Fibroblast of lung (primary cell): ENCODE measurements around the gene ARHGAP18. TPM values are rescaled to one million over a fixed set of nuclear protein-coding genes. Genes with fewer than 3 reads are reported as not detected.

Experiments used
- DNase-seq, 2 donors: peaks; one replicate each; pipeline versions ENCODE4 v3.0.0 to v3.0.0-alpha.2; 2010; ENCODE audit warnings: low read depth in 2 of 2
- H2AFZ ChIP-seq: 2 replicates; pipeline ENCODE4 v1.5.1; 2012; ENCODE audit warnings: low read length, control low read depth, inconsistent platforms
- H3K27ac ChIP-seq: 2 replicates; pipeline ENCODE4 v1.5.1; 2011; ENCODE audit warnings: low read length, control low read depth; ENCODE audit not compliant: insufficient read depth
- H3K27me3 ChIP-seq: 2 replicates; pipeline ENCODE4 v1.5.1; 2011; ENCODE audit warnings: mild to moderate bottlenecking, low read length; ENCODE audit not compliant: control insufficient read depth, insufficient read depth
- H3K36me3 ChIP-seq: 2 replicates; pipeline ENCODE4 v1.5.1; 2011; ENCODE audit warnings: low read length; ENCODE audit not compliant: control insufficient read depth, insufficient read depth
- H3K4me1 ChIP-seq: 2 replicates; pipeline ENCODE4 v1.5.1; 2011; ENCODE audit warnings: low read length; ENCODE audit not compliant: control insufficient read depth, insufficient read depth; ENCODE audit errors: extremely low read depth
- H3K4me2 ChIP-seq: 2 replicates; pipeline ENCODE4 v1.5.1; 2011; ENCODE audit warnings: low read length, control low read depth; ENCODE audit not compliant: insufficient read depth; ENCODE audit errors: extremely low read depth
- H3K4me3 ChIP-seq, 4 experiments: fragments of 200-600 bp in 1 of 4; sonication (generic) in 1 of 4; replicated peaks in 1 of 4; 2 replicates each; pipeline ENCODE4 v1.5.1; 2011 to 2016; ENCODE audit warnings: low read length in 4 of 4, low read depth in 3 of 4, mild to moderate bottlenecking in 3 of 4, control low read depth in 2 of 4, inconsistent platforms in 1 of 4, mixed read lengths in 1 of 4; ENCODE audit not compliant: insufficient read depth in 1 of 4; ENCODE audit errors: control extremely low read depth in 1 of 4
- H3K79me2 ChIP-seq: 2 replicates; pipeline ENCODE4 v1.5.1; 2012; ENCODE audit warnings: mild to moderate bottlenecking, low read length, inconsistent platforms; ENCODE audit not compliant: control insufficient read depth, insufficient read depth
- H3K9ac ChIP-seq: 2 replicates; pipeline ENCODE4 v1.5.1; 2011; ENCODE audit warnings: mild to moderate bottlenecking, low read length, control low read depth; ENCODE audit not compliant: insufficient read depth
- H3K9me3 ChIP-seq: 2 replicates; pipeline ENCODE4 v1.5.1; 2012; ENCODE audit warnings: low read depth, low read length; ENCODE audit not compliant: control insufficient read depth, insufficient read depth
- H4K20me1 ChIP-seq: 2 replicates; pipeline ENCODE4 v1.5.1; 2011; ENCODE audit warnings: low read length; ENCODE audit not compliant: control insufficient read depth, insufficient read depth; ENCODE audit errors: extremely low read depth
- EZH2 ChIP-seq: IDR thresholded peaks from 2 replicates; pipeline ENCODE4 v1.5.1; 2012; ENCODE audit warnings: low read length, control low read depth, mild to moderate bottlenecking; ENCODE audit errors: missing control alignments
- polyA plus RNA-seq, 2 donors: library from polyadenylated mRNA; depleted of rRNA in 1 of 2; stranded (reverse) in 1 of 2; unstranded in 1 of 2; fragments of >200 nt; gene quantifications; 2 replicates each; pipeline ENCODE4 v1.2.1, GENCODE V29; 2011 to 2012; ENCODE audit warnings: missing spikeins in 1 of 2
- total RNA-seq: library from RNA; depleted of rRNA; stranded (reverse); fragments of >200 nt; gene quantifications from 2 replicates; pipeline ENCODE4 v1.2.1, GENCODE V29; 2014
- TF ChIP-seq, protein P1 (sequence below), 2 donors: IDR thresholded peaks in 1 of 2; conservative IDR thresholded peaks in 1 of 2; 1 replicate in 1 of 2; 2 replicates in 1 of 2; pipeline ENCODE4 v1.5.1; 2011 to 2012; ENCODE audit warnings: low read length in 2 of 2, control low read depth in 1 of 2, inconsistent platforms in 1 of 2, low read depth in 1 of 2, mild to moderate bottlenecking in 1 of 2

The ARHGAP18 gene
- total and polyA plus RNA-seq, 2 donors (not counting 1 experiment from before 2014, with no cell fraction given): 18.6 to 38.3 TPM

DNA sequence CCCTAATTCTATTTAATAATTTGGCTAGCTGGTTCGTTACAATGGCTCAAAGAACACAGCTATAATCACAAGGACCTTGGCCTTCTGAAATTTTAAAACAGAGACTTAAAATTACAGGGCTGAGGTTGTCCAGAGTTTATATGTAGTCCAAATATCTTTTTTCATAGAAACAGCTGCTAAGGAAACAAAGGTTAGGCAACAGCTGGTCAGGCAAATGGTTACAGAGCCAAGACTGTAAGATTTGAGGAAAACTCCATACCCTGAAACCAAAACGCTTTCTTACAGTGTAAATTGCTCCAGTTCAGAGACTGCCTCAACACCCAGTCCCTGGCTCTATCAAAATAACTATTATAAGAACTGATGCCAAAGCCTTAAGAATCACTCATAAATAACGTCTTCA is 9.7 kb upstream of the ARHGAP18 start:
- Histone ChIP-seq H3K27ac (no peak overlapping the region), H3K27me3 (no peaks in the 10 kb centered on the region), H3K9me3 (no peaks in the 10 kb centered on the region), H3K79me2 (no peaks in the 10 kb centered on the region), H3K4me1 (no peaks in the 10 kb centered on the region), H2AFZ (peak overlapping the region; percentile 59), H3K4me3 (no peak overlapping the region), H3K4me2 (no peak overlapping the region), H3K9ac (no peak overlapping the region), H4K20me1 (no peaks in the 10 kb centered on the region), H3K36me3 (no peaks in the 10 kb centered on the region)
- DNase-seq: peak in 1 of 2 donors; percentile 73
- TF ChIP-seq EZH2: no peak
- TF ChIP-seq, protein P1, sequence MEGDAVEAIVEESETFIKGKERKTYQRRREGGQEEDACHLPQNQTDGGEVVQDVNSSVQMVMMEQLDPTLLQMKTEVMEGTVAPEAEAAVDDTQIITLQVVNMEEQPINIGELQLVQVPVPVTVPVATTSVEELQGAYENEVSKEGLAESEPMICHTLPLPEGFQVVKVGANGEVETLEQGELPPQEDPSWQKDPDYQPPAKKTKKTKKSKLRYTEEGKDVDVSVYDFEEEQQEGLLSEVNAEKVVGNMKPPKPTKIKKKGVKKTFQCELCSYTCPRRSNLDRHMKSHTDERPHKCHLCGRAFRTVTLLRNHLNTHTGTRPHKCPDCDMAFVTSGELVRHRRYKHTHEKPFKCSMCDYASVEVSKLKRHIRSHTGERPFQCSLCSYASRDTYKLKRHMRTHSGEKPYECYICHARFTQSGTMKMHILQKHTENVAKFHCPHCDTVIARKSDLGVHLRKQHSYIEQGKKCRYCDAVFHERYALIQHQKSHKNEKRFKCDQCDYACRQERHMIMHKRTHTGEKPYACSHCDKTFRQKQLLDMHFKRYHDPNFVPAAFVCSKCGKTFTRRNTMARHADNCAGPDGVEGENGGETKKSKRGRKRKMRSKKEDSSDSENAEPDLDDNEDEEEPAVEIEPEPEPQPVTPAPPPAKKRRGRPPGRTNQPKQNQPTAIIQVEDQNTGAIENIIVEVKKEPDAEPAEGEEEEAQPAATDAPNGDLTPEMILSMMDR (conservative IDR thresholded peaks at IDR 0.05 in 1 of 2, IDR thresholded peaks at IDR 0.05 in 1 of 2; ENCODE audit: low read depth in 1 of 2, low read length in 2 of 2): no peak

DNA sequence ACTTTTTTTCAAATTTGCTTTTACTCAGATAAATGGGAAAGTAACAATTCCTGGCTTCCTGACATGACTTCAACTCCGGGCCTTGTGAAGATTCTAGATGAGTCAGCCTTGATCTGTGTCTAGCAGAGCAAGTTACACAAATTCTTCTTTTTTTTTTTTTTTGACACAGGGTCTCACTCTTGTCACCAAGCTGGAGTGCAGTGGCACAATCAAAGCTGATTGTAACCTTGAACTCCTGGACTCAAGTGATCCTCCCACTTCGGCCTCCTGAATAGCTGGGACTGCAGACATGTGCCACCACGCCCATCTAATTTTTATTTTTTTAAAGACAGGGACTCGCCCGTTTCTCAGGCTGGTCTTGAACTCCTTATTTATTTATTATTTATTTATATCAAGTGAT is 7.3 kb upstream of the ARHGAP18 start:
- H3K27me3 ChIP-seq: no peaks in the 10 kb centered on the region
- H2AFZ ChIP-seq: no peak overlapping the region
- H3K79me2 ChIP-seq: no peaks in the 10 kb centered on the region
- H3K27ac ChIP-seq: no peak overlapping the region
- peak; percentile 58 to 74 for DNase-seq
- H3K9ac ChIP-seq: no peak overlapping the region
- H3K4me3 ChIP-seq: no peak overlapping the region
- no peaks in the 10 kb centered on the region for H4K20me1 ChIP-seq
- no peaks in the 10 kb centered on the region for H3K9me3 ChIP-seq
- H3K4me2 ChIP-seq: no peak overlapping the region
- no peaks in the 10 kb centered on the region for H3K36me3 ChIP-seq
- no peaks in the 10 kb centered on the region for H3K4me1 ChIP-seq
- TF ChIP-seq, protein P1 (conservative IDR thresholded peaks at IDR 0.05 in 1 of 2, IDR thresholded peaks at IDR 0.05 in 1 of 2; ENCODE audit: low read depth in 1 of 2, low read length in 2 of 2): no peak
- TF ChIP-seq EZH2: no peak

DNA sequence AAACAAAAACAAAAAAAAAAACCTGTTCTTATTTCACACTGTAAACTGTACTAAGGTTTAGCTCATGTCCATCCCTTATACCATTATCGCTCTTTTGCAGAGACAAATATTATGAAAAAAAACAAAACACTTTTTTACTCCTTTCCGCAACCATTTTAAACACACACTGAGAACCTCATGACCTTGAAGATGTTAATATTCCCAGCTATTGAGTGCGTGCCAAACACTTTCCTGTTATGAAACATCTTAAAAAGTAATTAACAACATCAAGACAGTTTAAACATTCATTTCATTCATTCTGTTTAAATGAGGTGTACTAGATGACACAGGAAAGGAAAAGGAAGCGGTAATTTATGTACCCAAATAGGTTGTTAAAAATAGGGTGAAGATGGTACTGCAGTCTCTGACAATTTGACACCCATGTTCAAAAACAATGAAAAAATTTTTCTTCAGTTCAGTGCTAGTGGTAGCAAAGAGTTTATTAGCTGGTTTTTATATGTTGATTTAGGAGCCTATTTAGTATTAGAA is 3.9 kb upstream of the ARHGAP18 start:
- no peak for TF ChIP-seq EZH2
- TF ChIP-seq, protein P1 (conservative IDR thresholded peaks at IDR 0.05 in 1 of 2, IDR thresholded peaks at IDR 0.05 in 1 of 2; ENCODE audit: low read depth in 1 of 2, low read length in 2 of 2): no peak
- H3K27me3 ChIP-seq: no peaks in the 10 kb centered on the region
- no peaks in the 10 kb centered on the region for H3K36me3 ChIP-seq
- no peak overlapping the region for H3K9ac ChIP-seq
- no peaks in the 10 kb centered on the region for H4K20me1 ChIP-seq
- peaks cover 11% of the 10 kb centered on the region for H3K79me2 ChIP-seq
- no peak overlapping the region for H3K27ac ChIP-seq
- peaks cover 3% of the 10 kb centered on the region for H3K4me1 ChIP-seq
- H2AFZ ChIP-seq: no peak overlapping the region
- no peak overlapping the region for H3K4me2 ChIP-seq
- H3K9me3 ChIP-seq: no peaks in the 10 kb centered on the region
- H3K4me3 ChIP-seq: no peak overlapping the region
- DNase-seq: no peak
